Suprapubic skin (tissue), 3 donors: Measurements from ENCODE around the gene CSN3.

Experiments used
- CTCF ChIP-seq, 2 donors: fragments of 200-600 bp in 1 of 2; fragments of 450-650 bp in 1 of 2; sonication (generic) in 1 of 2; IDR thresholded peaks; one replicate each; pipeline ENCODE4 v1.5.1; 2016 to 2019; ENCODE audit warnings: antibody characterized with exemption in 2 of 2, mild to moderate bottlenecking in 1 of 2, moderate library complexity in 1 of 2
- POLR2A ChIP-seq, 2 donors: fragments of 450-650 bp; IDR thresholded peaks; one replicate each; pipeline ENCODE4 v1.6.1; 2017; ENCODE audit warnings: antibody characterized with exemption in 2 of 2, mild to moderate bottlenecking in 2 of 2, moderate library complexity in 2 of 2

GRCh38 chr4:70288651-70289050, 46.3 kb downstream of the CSN3 start:
- TF ChIP-seq CTCF (IDR thresholded peaks at IDR 0.05) (no peak), POLR2A (IDR thresholded peaks at IDR 0.05) (no peak)
